Mesenchymal stem cell (in vitro differentiated cells and primary cell): ENCODE data around the gene TRIM33.
A peak's percentile ranks its signal among the peaks of the same experiment; 100 is the strongest.

Experiments used
- DNase-seq: peaks from one replicate; pipeline ENCODE4 v3.0.0-alpha.2; 2013
- H2AFZ ChIP-seq: one replicate; pipeline ENCODE4 v1.6.1; 2013; ENCODE audit warnings: low read depth, mild to moderate bottlenecking, control low read depth, inconsistent platforms, low read length, moderate library complexity
- H2AK5ac ChIP-seq: 2 replicates; pipeline ENCODE4 v1.6.1; 2013; ENCODE audit warnings: low read length, moderate library complexity, mild to moderate bottlenecking, inconsistent platforms; ENCODE audit not compliant: severe bottlenecking
- H2BK120ac ChIP-seq: one replicate; pipeline ENCODE4 v1.6.1; 2013; ENCODE audit warnings: low read depth, mild to moderate bottlenecking, inconsistent platforms, low read length, moderate library complexity
- H2BK12ac ChIP-seq, 2 experiments: one replicate each; pipeline ENCODE4 v1.6.1; 2013; ENCODE audit warnings: inconsistent platforms in 2 of 2, low read length in 2 of 2, mild to moderate bottlenecking in 2 of 2, moderate library complexity in 2 of 2, control low read depth in 1 of 2
- H2BK15ac ChIP-seq: one replicate; pipeline ENCODE4 v1.6.1; 2013; ENCODE audit warnings: mild to moderate bottlenecking, low read depth, inconsistent platforms; ENCODE audit not compliant: poor library complexity, severe bottlenecking
- H2BK5ac ChIP-seq: 2 replicates; pipeline ENCODE4 v1.6.1; 2013; ENCODE audit warnings: low read depth, mild to moderate bottlenecking, low read length, control low read depth, inconsistent platforms; ENCODE audit not compliant: poor library complexity, severe bottlenecking
- H3K14ac ChIP-seq, 2 experiments: one replicate each; pipeline ENCODE4 v1.6.1; 2013; ENCODE audit warnings: inconsistent platforms in 2 of 2, low read length in 2 of 2, control low read depth in 1 of 2, mild to moderate bottlenecking in 1 of 2, moderate library complexity in 1 of 2
- H3K18ac ChIP-seq, 2 experiments: one replicate each; pipeline ENCODE4 v1.6.1; 2013; ENCODE audit warnings: inconsistent platforms in 2 of 2, low read length in 2 of 2, control low read depth in 1 of 2, low read depth in 1 of 2, mild to moderate bottlenecking in 1 of 2
- H3K23ac ChIP-seq, 2 experiments: one replicate each; pipeline ENCODE4 v1.6.1; 2013; ENCODE audit warnings: inconsistent platforms in 2 of 2, low read length in 2 of 2, mild to moderate bottlenecking in 2 of 2, moderate library complexity in 2 of 2, control low read depth in 1 of 2
- H3K27ac ChIP-seq: 2 replicates; pipeline ENCODE4 v1.5.1; 2013; ENCODE audit warnings: mild to moderate bottlenecking, moderate library complexity, low read length, control low read depth, inconsistent platforms; ENCODE audit not compliant: poor library complexity, severe bottlenecking
- H3K27me3 ChIP-seq, 2 experiments: 2 replicates each; pipeline versions ENCODE4 v1.6.1 to v1.7.0; 2013; ENCODE audit warnings: low read length in 2 of 2, mild to moderate bottlenecking in 2 of 2, moderate library complexity in 2 of 2, control low read depth in 1 of 2, inconsistent platforms in 1 of 2; ENCODE audit not compliant: control insufficient read depth in 1 of 2, insufficient read depth in 1 of 2
- H3K36me3 ChIP-seq, 2 experiments: 2 replicates each; pipeline versions ENCODE4 v1.6.1 to v1.7.0; 2013; ENCODE audit warnings: low read length in 2 of 2, control low read depth in 1 of 2, inconsistent platforms in 1 of 2, low read depth in 1 of 2, mild to moderate bottlenecking in 1 of 2; ENCODE audit not compliant: insufficient read depth in 2 of 2, control insufficient read depth in 1 of 2
- H3K4ac ChIP-seq, 2 experiments: one replicate each; pipeline ENCODE4 v1.6.1; 2013; ENCODE audit warnings: inconsistent platforms in 2 of 2, low read length in 2 of 2, mild to moderate bottlenecking in 2 of 2, moderate library complexity in 2 of 2, control low read depth in 1 of 2, low read depth in 1 of 2
- H3K4me1 ChIP-seq: 2 replicates; pipeline ENCODE4 v1.6.1; 2013; ENCODE audit warnings: low read depth, low read length, control low read depth; ENCODE audit not compliant: control insufficient read depth, insufficient read depth
- H3K4me2 ChIP-seq: 2 replicates; pipeline ENCODE4 v1.6.1; 2013; ENCODE audit warnings: low read length, mild to moderate bottlenecking, inconsistent platforms; ENCODE audit not compliant: poor library complexity, severe bottlenecking
- H3K4me3 ChIP-seq, 2 experiments: 2 replicates each; pipeline versions ENCODE4 v1.5.1 to v1.7.0; 2013; ENCODE audit warnings: low read length in 2 of 2, mild to moderate bottlenecking in 2 of 2, control low read depth in 1 of 2, low read depth in 1 of 2; ENCODE audit not compliant: insufficient read depth in 1 of 2
- H3K79me1 ChIP-seq: replicated peaks from 2 replicates; pipeline ENCODE4 v1.6.1; 2013; ENCODE audit warnings: mild to moderate bottlenecking, control low read depth, low read length, inconsistent platforms; ENCODE audit not compliant: poor library complexity, severe bottlenecking
- H3K9ac ChIP-seq: 2 replicates; pipeline ENCODE4 v1.7.0; 2013; ENCODE audit warnings: mild to moderate bottlenecking, low read length, moderate library complexity
- H3K9me3 ChIP-seq: 2 replicates; pipeline ENCODE4 v1.7.0; 2013; ENCODE audit warnings: mild to moderate bottlenecking, low read length; ENCODE audit not compliant: control insufficient read depth
- H4K8ac ChIP-seq: one replicate; pipeline ENCODE4 v1.6.1; 2013; ENCODE audit warnings: inconsistent platforms, mild to moderate bottlenecking, low read length, moderate library complexity
- H4K91ac ChIP-seq: one replicate; pipeline ENCODE4 v1.6.1; 2013; ENCODE audit warnings: mild to moderate bottlenecking, low read length, inconsistent platforms
- WGBS: methylation state at CpG from one replicate; pipeline ENCODE4 v1.1.7; 2013; ENCODE audit warnings: mixed read lengths; 5-methylcytosine and 5-hydroxymethylcytosine counted together

TRIM33 gene

DNA sequence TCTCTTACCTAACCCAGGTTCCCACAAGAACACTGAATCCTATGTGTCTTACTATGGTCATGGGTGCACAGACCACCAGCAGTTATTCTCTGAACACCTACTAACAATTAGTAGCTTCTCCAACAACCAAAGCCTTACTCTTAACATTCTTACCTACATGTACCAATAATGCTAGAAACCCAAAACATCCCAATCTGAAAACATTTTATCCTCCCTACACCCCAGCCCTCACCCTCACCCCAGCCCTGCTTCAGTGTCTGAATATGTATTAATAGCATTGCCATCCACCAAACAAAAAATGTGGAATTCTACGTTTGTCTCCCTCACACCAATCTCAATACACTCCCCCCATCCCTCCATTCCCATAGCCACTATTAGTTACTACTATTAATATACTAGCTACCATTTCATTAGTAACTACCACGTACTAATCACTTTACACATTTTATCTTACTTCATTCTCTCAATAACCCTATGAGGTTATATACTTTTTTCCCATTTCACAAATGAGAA lies 2.6 kb downstream of the TRIM33 start:
- H3K9me3 ChIP-seq = no peaks in the 10 kb centered on the region
- peaks cover 0 to 3% of the 10 kb centered on the region in 2 experiments for H3K36me3 ChIP-seq
- peaks cover 11% of the 10 kb centered on the region for H3K4me1 ChIP-seq
- peak overlapping the region in 1 of 2 experiments; percentile 97 for H3K4me3 ChIP-seq
- no peak overlapping the region for H3K9ac ChIP-seq
- H3K27ac ChIP-seq = no peak overlapping the region
- no peak for DNase-seq
- H3K18ac ChIP-seq = no peak overlapping the region
- H2BK120ac ChIP-seq = no peak overlapping the region
- H3K4me2 ChIP-seq = peak overlapping the region; percentile 14
- H3K4ac ChIP-seq = no peak overlapping the region
- peaks cover 3% of the 10 kb centered on the region for H3K79me1 ChIP-seq
- H3K23ac ChIP-seq = no peak overlapping the region
- no peak overlapping the region for H2BK12ac ChIP-seq
- H2AFZ ChIP-seq = no peak overlapping the region
- no peak overlapping the region for H2BK15ac ChIP-seq
- H4K91ac ChIP-seq = no peak overlapping the region
- WGBS = 93% methylated on average over 2 of the region's 2 CpGs
- no peak overlapping the region for H3K14ac ChIP-seq
- H2AK5ac ChIP-seq = no peak overlapping the region
- no peaks in the 10 kb centered on the region for H3K27me3 ChIP-seq
- no peak overlapping the region for H4K8ac ChIP-seq
- H2BK5ac ChIP-seq = no peak overlapping the region

DNA sequence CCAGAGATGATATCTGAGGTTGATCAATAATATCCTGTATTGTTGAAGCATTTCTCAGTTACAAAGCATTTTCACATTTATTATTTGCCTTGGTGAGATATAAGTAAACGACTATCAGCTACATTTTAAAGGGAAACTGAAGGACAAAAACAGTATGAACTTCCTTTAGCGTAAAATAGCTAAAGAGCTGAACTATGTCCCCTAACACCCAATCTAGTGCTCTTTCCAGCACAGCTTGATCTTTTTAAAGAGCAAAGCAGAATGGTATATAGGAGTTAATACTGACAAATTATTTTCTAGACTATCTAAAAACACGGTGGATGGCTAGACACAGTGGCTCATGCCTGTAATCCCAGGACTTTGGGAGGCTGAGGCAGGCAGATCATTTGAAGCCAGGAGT lies 3.5 kb downstream of the TRIM33 start:
- Histone ChIP-seq H3K18ac (no peak overlapping the region), H3K79me1 (peaks cover 3% of the 10 kb centered on the region), H3K9me3 (no peaks in the 10 kb centered on the region), H3K14ac (no peak overlapping the region), H3K4me1 (peaks cover 10% of the 10 kb centered on the region), H3K27ac (no peak overlapping the region), H3K27me3 (no peaks in the 10 kb centered on the region), H3K23ac (no peak overlapping the region), H2AK5ac (no peak overlapping the region), H3K4me2 (peak overlapping the region; percentile 22), H4K91ac (no peak overlapping the region), H3K4me3 (no peak overlapping the region), H2AFZ (no peak overlapping the region), H2BK12ac (no peak overlapping the region), H3K9ac (peak overlapping the region; percentile 1), H3K4ac (no peak overlapping the region), H2BK15ac (no peak overlapping the region), H4K8ac (no peak overlapping the region), H2BK5ac (no peak overlapping the region), H2BK120ac (no peak overlapping the region), H3K36me3 (peaks cover under 1 to 3% of the 10 kb centered on the region in 2 experiments)
- DNase-seq = no peak
- 95% methylated on average over 3 of the region's 3 CpGs for WGBS

DNA sequence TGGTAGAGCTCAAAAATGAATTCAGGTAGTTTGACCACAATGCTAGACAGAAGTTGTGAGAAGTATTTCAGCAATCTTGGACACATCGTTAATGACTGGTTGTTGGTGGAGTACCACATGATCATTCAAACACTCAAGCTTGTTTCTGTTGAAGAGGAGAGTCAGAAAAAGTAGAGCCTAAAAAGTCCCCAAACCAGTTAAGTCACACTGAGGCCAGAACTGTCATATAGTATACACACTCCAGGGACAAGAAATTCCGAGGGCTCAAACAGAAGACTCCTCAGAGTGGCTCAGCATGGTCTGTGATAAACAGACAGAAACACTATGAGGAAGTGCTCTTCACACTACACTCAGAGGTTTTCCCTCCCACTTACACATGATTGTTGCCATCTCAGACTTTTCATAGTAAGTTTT lies 5.8 kb downstream of the TRIM33 start:
- Histone ChIP-seq H4K8ac (no peak overlapping the region), H2BK12ac (no peak overlapping the region), H3K4me2 (no peak overlapping the region), H3K27ac (no peak overlapping the region), H2AK5ac (no peak overlapping the region), H3K18ac (no peak overlapping the region), H2BK15ac (no peak overlapping the region), H3K27me3 (no peaks in the 10 kb centered on the region), H4K91ac (no peak overlapping the region), H2BK120ac (no peak overlapping the region), H3K23ac (no peak overlapping the region), H3K14ac (no peak overlapping the region), H2BK5ac (no peak overlapping the region), H3K9ac (no peak overlapping the region), H3K9me3 (no peaks in the 10 kb centered on the region), H3K79me1 (peaks cover 1% of the 10 kb centered on the region), H3K4me3 (no peak overlapping the region), H3K4ac (no peak overlapping the region), H3K36me3 (peaks cover 2 to 3% of the 10 kb centered on the region in 2 experiments), H3K4me1 (peaks cover 3% of the 10 kb centered on the region), H2AFZ (no peak overlapping the region)
- no peak for DNase-seq
- WGBS = 73% methylated on average over 2 of the region's 2 CpGs

DNA sequence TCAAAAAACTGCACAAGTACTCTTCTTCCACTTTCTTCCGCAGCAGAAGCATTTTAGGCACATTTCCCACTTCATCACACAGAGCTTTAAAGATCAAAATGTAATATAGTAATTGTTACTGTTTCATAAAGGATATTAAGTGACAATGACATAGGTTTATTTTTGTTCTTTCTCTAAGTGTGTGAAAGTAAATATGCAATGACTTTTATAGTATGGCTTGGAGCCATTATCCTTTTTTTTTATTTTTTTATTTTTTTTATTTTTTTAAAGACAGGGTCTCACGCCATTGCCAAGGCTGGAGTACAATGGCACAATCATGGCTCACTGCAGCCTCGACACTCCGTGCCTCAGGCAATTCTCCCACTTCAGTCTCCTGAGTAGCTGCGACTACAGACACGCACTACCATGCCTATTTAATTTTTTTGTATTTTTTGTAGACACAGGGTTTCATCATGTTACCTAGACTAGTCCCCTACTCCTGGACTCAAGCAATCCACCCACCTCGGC lies 7.0 kb downstream of the TRIM33 start:
- no peak overlapping the region for H4K91ac ChIP-seq
- H3K4ac ChIP-seq = no peak overlapping the region
- H4K8ac ChIP-seq = no peak overlapping the region
- H3K36me3 ChIP-seq = peaks cover 2 to 3% of the 10 kb centered on the region in 2 experiments
- no peak overlapping the region for H2AFZ ChIP-seq
- no peak overlapping the region for H2BK120ac ChIP-seq
- no peaks in the 10 kb centered on the region for H3K27me3 ChIP-seq
- no peak overlapping the region for H3K9ac ChIP-seq
- H2AK5ac ChIP-seq = no peak overlapping the region
- H2BK5ac ChIP-seq = no peak overlapping the region
- no peak overlapping the region for H3K14ac ChIP-seq
- no peak overlapping the region for H3K23ac ChIP-seq
- H3K4me2 ChIP-seq = no peak overlapping the region
- H3K4me3 ChIP-seq = no peak overlapping the region
- no peak overlapping the region for H2BK15ac ChIP-seq
- peaks cover 3% of the 10 kb centered on the region for H3K4me1 ChIP-seq
- no peak overlapping the region for H3K18ac ChIP-seq
- DNase-seq = no peak
- WGBS = 99% methylated on average over 6 of the region's 7 CpGs
- H3K9me3 ChIP-seq = no peaks in the 10 kb centered on the region
- H3K27ac ChIP-seq = no peak overlapping the region
- H3K79me1 ChIP-seq = peaks cover 1% of the 10 kb centered on the region
- no peak overlapping the region for H2BK12ac ChIP-seq
